Caki2 (cell line): ENCODE results near the gene EQTN. TPM values are rescaled to one million over a fixed set of nuclear protein-coding genes. Genes with fewer than 3 reads are reported as not detected.

Experiments used
- DNase-seq: peaks from one replicate; pipeline ENCODE4 v3.0.0-alpha.2; 2015; ENCODE audit warnings: low read depth
- in situ Hi-C: cut with HindIII; loops from 2 replicates; pipeline ENCODE4 v1.10.0; 2016; ENCODE audit warnings: low sequenced_read_pairs, low pct_unique_long_range_greater_than_20kb, mixed read lengths
- total RNA-seq: library from RNA; depleted of rRNA; stranded (reverse); fragments of >200 nt; shearing (Covaris generic); gene quantifications from 2 replicates; pipeline ENCODE4 v1.2.3, GENCODE V29; 2014; ENCODE audit warnings: low replicate concordance

Gene EQTN
- total RNA-seq, 1 experiment from 2014 or later: not detected

DNA sequence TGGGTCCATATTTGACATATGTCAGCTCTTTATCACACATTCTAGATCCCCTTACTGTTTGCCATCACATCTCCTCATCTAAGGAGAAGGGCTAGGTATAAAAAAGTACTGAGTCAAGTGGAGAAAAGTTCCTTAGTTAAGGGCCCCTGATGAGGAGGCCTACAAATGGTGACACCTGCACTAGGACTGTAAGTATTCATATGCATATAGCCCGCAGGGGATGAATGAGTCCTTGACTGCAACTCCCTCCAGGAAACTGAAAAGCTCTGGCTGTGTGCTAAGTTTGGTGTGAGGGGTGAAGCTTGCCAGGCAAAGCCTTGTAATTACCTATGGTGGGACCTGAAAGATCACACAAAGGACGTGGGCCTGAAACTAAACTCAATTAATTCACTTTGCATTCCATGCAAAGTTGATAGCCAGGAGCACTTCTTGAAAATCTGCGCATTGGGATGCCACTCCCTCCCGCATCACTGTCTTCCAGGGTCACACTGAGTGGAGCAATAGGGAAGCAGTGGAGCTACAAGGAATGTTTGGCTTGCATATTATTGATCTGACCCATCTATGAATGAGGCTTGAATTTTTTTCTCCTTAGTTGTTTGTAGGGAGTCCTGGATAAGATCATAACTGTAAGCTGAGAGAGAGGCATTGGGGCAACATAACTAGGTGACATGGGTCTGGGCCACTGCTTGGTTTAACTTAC is 11.9 kb upstream of the EQTN start:
- in situ Hi-C loops: no loop called here
- DNase-seq: no peak

DNA sequence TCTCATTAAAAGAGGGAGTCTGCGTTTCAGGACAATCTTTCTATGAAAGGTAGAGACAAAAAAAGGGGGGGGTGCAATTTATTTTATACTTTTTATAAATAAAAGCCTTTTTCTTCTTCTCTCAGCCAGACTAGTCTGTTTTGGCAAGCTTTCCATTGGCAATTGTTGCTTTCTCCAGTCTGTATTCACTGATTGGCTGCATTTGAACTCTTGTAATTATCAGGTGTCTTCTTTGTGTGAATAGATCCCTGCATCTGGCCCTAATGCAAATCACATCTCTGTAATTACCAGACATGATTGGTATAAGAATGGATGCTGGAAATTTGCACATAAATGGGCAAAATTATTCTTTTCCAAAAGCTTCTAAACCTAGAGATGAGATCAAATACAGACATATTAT is 7.6 kb upstream of the EQTN start:
- DNase-seq: no peak
- in situ Hi-C loops: no loop called here

DNA sequence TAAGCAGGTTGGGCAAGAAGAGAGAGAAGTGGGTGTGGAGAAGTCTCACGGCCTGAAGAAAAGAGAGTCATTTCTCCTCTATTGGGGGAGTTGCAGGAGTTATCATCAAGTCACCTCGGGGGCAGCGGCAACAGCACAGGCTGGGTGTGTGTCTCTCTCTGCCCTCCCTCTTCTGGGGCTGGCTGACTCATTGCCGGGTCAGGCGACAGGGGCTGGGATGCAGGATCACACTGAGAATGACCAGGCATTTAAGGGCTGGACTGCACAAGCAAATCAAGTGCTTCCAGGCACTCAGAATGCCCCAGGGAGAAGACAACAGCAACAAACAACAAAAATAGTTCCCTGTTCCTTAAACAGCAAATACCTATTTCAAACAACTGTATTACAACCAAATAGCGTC is 6.3 kb upstream of the EQTN start:
- in situ Hi-C loops: no loop called here
- peak; percentile 59 for DNase-seq

DNA sequence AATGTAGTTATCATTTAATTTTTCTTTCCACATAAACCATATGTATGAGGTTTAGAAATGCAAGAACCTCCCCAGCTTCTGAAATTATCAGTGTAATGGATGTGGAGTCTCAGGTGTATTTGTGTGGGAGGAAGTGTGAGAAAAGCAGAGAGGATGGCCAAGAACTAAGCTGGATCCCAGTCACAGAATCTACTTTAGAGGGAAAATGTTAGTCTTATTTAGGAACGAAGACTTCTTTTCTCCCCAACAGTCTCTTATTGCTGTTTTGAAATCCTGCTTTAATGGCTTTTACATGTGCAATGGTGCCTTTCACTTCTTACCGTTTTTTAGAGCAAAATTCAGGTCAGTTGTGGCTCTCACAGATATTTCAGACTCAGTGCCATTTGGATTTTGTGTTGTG is 3.0 kb downstream of the EQTN start:
- DNase-seq: no peak
- in situ Hi-C loops: no loop called here

DNA sequence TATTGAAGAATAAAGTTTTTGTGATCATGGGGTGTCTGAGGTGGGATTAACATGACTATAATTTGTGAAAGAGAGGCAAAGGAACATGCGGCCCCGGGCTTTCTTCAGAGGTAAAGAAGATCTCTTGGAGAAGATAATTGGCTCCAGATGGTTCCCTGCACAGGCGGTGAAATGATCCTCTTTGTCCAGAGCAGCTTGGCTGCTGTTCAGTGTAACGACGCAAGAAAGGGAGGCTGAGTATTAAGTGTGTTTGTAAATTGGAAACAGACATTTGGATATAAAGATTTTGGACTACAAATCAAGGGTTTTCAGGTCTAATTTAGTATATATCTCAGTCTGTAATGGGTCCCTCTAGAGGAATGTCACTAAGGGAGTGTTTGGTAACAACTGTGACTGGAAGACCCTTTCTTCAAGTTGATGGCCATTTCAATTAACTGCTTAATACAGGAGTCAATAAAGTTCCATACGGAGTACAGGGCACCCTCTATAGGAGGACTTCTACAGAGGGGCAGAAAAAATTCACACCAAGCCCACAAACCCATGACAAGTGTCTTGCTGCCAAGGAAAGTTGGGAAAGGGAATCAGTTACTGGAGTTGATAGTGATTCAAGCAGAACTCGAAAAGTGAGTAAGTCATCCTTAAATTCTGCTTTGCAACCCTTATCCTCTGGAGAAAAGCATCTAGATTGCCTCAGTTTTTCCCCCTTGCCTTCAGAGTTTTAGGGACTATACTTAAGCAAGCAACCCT is 4.1 kb downstream of the EQTN start:
- in situ Hi-C loops: no loop called here
- no peak for DNase-seq

DNA sequence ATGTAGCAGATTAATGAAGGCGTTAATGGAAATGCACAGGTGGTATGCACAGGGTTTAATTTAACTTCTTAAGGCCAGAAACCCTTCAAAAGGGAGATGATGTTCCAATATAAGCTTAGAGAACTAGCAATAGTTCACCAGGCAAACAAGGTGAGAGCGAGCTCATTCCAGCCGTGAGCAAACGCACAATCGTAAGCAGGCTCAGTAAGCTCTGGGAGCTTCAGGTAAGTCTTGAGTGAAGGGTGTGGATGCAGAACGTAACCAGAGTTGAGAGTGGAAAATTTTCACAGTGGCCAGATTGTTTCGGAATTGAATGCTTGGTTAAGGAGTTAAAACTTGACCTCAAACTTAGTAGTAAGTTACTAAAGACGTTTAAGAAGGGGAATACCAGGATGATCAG is 5.7 kb downstream of the EQTN start:
- no peak for DNase-seq
- in situ Hi-C loops: no loop called here

DNA sequence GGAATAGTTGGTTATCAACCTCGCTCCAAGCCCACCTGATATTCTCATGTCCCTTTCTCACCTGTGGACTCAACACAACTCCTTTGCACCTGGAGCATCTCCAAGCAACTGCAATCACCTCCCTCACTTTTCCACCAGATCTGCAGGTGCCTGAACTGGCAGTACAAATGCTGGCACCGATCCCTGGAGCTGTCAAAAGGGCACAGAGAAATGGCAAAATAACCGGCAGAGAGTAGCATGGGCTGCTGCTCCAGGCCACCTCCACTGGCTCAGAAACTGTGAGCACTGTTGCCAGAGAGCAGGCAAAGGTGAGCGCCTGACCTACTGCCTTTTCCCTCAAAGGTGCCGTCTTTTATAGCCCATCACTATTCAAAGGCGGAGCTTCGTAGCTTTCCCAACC is 14.7 kb downstream of the EQTN start:
- in situ Hi-C loops: no loop called here
- no peak for DNase-seq

DNA sequence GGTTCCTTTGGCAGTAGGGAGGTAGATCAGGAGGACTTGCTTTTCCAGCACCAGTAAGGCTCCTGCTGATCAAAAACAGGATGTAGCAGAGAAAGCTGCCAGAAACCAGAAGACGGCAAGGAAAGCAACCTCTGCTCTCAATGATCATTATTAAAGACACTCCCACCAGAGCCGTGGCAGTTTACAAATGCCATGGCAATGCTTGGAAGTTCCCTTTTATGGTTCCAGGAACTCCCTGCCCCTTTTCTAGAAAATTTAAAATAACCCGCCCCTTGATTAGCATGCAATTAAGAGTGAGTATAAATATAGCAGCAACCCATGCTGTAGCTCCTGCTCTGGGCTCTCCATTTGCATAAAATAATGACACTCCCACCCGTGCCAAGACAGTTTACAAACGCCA is 16.1 kb downstream of the EQTN start:
- in situ Hi-C loops: no loop called here
- no peak for DNase-seq

DNA sequence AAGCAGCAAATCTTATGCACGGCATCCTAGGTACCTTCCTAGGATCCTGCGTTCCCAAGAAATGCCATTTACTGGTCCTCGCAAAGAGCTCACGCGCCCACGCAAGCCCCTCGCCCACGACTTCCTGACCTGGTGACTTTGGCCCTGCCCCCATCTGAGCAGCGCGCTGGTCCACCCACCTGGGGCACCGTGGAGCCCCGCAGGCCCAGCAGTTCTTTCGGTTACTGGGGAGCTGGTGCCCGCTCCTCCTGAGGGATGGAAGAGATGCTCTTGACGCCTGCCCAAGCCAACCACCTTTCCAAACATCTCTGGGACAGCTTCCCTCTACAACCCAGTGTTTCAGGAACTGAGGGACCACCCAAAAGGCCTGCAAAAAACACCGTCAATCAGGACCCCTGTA is 16.7 kb downstream of the EQTN start:
- in situ Hi-C loops: no loop called here
- DNase-seq: no peak

DNA sequence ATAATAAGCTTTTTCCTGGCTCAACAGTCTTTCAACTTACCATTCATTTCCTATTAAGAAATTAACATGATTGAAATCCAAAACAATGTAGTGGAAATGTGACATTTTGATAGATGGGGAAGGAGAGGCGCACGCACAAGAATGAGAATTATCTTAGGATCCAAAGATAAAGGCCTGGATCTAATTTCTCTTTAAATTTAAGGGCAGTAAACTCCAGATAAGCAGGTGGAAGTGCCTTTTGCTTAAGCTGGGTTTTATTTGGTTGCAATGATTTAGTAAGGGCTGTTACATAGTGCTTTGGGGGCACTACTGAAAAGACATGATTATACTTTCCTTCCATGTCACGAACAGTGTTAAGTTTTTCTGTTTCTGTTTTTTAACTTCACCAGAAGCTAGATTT is 17.3 kb downstream of the EQTN start:
- in situ Hi-C loops: no loop called here
- no peak for DNase-seq

DNA sequence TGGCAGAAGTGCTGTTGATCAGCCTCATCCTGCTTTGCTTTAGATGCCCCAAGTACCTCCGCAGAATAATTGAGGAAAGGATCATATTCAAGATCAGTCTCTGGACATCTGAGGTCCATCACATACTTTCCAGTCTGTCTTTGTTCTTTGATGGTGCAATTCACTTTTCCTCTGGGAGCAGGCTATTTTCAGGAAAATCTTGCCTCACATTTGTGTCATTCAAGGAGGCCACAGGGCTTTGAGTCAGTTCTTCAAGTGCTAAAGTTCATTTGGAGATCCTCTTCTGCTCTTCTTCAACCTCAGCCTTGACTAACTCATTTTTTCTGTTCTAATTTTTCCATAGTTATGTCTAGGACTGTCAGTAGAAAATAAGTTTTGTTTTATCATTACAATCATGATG is 18.6 kb downstream of the EQTN start:
- in situ Hi-C loops: no loop called here
- no peak for DNase-seq

DNA sequence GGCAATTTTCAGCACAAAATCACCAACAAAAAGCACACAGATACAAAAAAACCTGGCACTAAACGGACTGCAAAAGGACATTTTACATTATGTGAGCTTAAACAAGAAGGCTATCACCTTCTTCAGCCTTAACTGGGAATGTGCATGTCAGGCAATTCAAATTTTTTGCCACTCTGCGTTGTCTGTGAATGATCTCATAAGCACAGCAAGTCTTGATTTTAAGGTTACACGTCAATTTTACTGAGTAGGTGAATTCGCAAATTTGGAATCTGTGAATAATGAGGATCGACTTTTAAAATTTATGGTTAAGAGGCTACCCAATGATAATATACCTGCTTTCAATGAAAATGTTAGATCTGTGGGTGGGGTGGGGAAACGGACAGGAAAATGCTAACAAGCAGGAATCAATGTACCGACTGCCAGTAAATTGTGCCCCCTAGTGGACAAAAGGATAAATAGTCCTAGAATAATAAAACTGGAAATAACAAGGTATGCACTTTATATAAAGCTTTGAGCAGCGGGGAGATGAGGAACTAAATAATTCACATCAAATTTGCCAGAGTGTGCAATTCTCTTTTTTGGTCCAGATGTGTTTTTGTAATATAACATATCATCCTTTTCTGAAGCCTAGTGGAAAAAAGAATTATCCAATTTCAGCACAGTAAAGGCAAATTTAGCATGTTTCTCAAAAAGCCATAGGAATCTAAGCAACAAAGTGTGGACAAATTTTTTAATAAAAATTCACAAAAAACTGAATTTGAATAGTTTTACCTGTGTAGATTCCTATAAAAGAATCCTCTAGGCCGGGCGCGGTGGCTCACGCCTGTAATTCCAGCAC is 20.5 kb downstream of the EQTN start:
- DNase-seq: peak; percentile 32
- in situ Hi-C loops: no loop called here

DNA sequence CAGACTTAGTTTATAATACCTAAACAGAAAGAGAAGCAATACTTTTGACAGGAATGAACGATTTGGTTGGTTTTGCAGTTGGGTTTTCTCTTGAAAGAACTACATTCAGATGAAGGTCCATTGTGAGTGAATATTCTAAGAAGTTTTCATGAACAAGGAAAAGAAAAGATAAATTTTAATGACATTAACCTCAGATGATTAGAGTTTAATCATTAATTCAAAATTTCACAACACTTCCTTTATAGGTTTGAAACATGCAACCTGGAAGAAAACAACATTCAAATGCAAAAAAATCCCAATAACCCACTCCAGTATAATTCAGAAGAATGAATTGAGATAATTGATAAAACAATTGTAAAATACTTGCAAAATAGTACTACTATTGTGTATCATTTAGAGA is 23.8 kb downstream of the EQTN start:
- in situ Hi-C loops: no loop called here
- DNase-seq: no peak

DNA sequence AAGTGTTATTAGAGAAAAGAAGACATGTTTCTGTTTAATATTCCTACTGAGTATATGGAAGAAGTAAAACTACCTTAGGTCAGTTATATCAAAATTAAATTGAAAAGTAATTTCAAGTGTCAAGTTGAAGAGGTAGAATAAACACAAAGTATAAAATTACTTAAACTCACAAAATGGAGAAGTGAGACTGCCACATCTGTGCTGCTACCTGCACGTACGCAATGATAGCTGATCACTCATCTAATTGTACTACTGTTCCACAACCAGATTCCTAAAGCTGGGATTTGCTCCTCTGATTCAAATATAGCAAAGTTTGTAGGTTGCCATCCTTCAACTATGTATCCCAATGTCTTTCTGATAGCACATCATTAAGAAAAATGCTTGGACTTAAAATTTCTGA is 24.8 kb downstream of the EQTN start:
- DNase-seq: no peak
- in situ Hi-C loops: no loop called here

DNA sequence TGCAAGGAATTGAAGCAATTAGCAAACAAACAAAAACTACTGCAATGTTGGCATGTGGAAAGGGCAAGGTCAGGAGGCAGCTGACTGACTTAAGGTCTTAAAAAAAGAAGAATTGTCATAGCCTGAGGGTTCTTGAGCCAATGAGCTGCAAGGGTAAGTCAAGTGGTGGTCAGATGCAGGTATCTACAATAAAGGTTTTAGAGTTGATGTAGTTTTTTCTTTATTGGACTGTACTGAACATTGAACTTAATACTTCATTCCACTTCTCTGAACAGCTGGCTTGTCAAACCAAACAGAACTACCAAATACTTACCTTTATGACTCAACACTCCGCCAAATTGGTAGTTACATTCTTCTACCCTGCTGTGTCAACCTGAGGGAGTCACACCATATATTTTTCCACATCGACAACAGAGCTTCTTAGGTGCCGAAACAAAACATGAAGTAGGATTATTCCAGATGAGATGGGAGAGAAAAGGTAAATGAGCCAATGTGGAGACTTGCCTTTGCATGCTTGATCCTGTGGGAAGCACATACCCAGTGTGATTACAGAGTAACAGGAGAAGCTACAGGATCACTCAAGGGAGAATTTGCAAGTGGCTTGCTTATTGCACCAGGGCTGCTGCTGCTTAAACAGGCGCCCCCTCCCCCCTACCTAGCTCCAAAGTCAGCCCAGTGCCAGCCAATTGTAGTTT is 35.3 kb downstream of the EQTN start:
- in situ Hi-C loops: no loop called here
- no peak for DNase-seq

DNA sequence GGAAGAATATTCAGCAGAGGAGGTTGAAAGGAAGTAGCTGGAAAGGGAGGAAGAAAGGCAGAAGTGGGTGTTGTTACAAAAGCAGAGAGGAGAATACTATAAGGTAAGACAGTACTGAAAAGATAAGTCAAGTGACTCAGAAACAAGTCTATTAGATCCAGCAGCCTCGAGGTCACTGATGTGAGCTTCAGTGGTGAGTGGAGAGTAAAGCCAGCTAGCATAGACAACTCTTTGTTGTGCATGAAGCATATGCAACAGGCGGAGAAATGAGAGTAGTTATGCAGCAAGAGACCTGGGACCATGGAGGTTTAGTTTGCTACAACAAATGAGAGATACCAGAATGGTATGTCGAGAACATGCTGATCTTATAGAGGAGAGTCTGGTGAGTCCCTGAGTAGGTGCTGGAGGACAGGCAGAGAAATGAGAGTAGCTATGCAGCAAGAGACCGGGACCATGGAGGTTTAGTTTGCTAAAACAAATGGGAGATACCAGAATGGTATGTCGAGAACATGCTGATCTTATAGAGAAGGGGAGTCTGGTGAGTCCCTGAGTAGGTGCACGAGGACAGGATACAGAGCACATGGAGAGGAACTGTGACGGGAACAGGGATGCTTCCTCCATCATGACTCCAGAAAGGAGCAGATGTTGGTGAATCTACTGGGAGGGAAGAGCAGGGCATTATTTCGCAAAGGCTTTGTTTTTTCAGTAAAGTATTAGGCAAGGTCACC is 36.0 kb downstream of the EQTN start:
- in situ Hi-C loops: no loop called here
- DNase-seq: no peak

DNA sequence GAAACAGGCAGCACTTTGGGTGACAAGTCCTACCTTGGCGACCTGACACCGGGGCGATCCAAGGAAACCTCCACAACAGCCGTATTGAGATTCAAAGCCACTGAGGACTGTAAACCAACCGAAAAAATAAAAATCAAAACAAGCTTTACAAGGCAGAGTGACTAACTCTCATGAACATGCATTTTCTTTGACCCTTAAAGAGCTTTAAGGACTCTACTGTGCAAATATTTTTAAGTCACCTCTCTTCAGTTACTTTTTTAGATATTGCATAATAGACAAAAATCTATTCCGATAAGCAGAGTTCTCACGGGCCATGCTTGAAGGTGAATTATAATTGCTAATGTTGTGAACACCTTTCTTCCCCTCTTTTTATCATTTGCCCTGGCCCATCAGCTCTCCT is 38.3 kb downstream of the EQTN start:
- no peak for DNase-seq
- in situ Hi-C loops: no loop called here

DNA sequence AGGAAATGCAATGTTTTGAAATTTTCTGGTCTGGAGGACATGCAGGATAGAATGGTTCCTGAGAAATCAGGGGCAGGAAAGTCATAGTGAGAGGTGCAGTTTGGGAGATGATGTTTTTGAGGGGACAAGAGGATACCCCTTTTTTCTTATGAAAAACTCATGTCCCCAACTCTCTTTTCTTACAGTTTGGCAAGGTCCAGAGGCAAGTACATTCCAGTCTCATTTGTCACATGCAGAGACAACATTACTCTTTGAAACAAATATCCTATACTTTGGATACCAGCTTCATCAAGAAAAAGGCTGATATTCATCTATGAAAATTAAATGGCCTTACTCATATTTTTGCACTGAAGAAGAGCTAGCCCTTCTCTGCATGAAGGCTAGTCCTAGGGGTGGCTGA is 48.2 kb downstream of the EQTN start:
- in situ Hi-C loops: no loop called here
- DNase-seq: no peak
